ACHN (cell line): ENCODE measurements around the gene IL17C.
A peak's percentile ranks its signal among the peaks of the same experiment; 100 is the strongest.

Experiments
- DNase-seq: peaks from one replicate; pipeline ENCODE4 v3.0.0-alpha.2; 2015
- in situ Hi-C: cut with HindIII; loops from 2 replicates; pipeline ENCODE4 v1.10.0; 2017; ENCODE audit warnings: low sequenced_read_pairs, low pct_ligation_motif_present, low pct_unique_long_range_greater_than_20kb

IL17C gene

GRCh38 chr16:88622866-88623265, 15.5 kb upstream of the IL17C start:
- in situ Hi-C loops: no loop called here
- no peak for DNase-seq

- no peak for DNase-seq
- in situ Hi-C loops: no loop called here
Measured at GRCh38 chr16:88623858-88624257, 14.5 kb upstream of the IL17C start.

- DNase-seq: no peak
- in situ Hi-C loops: no loop called here
Measured at GRCh38 chr16:88624481-88624880, 13.9 kb upstream of the IL17C start.

- DNase-seq: no peak
- in situ Hi-C loops: no loop called here
Measured at GRCh38 chr16:88624977-88625576, 13.3 kb upstream of the IL17C start.

GRCh38 chr16:88626646-88627045, 11.7 kb upstream of the IL17C start:
- no peak for DNase-seq
- in situ Hi-C loops: no loop called here

- in situ Hi-C loops: no loop called here
- no peak for DNase-seq
Measured at GRCh38 chr16:88627531-88628411, 10.6 kb upstream of the IL17C start.

- in situ Hi-C loops: no loop called here
- peak; percentile 53 for DNase-seq
Measured at GRCh38 chr16:88628512-88628974, 9.8 kb upstream of the IL17C start.

GRCh38 chr16:88629835-88630234, 8.5 kb upstream of the IL17C start:
- in situ Hi-C loops: no loop called here
- DNase-seq: no peak

- in situ Hi-C loops: no loop called here
- no peak for DNase-seq
Measured at GRCh38 chr16:88630433-88630832, 7.9 kb upstream of the IL17C start.

GRCh38 chr16:88630941-88631340, 7.4 kb upstream of the IL17C start:
- in situ Hi-C loops: no loop called here
- no peak for DNase-seq

- in situ Hi-C loops: no loop called here
- DNase-seq: no peak
Measured at GRCh38 chr16:88631384-88631783, 7.0 kb upstream of the IL17C start.

- in situ Hi-C loops: no loop called here
- no peak for DNase-seq
Measured at GRCh38 chr16:88631920-88632586, 6.3 kb upstream of the IL17C start.

- DNase-seq: no peak
- in situ Hi-C loops: no loop called here
Measured at GRCh38 chr16:88632587-88632930, 5.8 kb upstream of the IL17C start.

GRCh38 chr16:88633684-88634140, 4.7 kb upstream of the IL17C start:
- peak; percentile 81 for DNase-seq
- in situ Hi-C loops: no loop called here

- peak; percentile 74 for DNase-seq
- in situ Hi-C loops: no loop called here
Measured at GRCh38 chr16:88634141-88634993, 4.0 kb upstream of the IL17C start.

- DNase-seq: peak; percentile 50
- in situ Hi-C loops: no loop called here
Measured at GRCh38 chr16:88634994-88635670, 3.2 kb upstream of the IL17C start.

GRCh38 chr16:88635671-88636319, 2.6 kb upstream of the IL17C start:
- DNase-seq: no peak
- in situ Hi-C loops: no loop called here
